ENCODE results near the gene CDH13. TPM values are rescaled to one million over a fixed set of nuclear protein-coding genes. Genes with fewer than 3 reads are reported as not detected.

Gene CDH13
- total and polyA plus RNA-seq, 12 donors = 0.86 to 30.6 (median 2.4) TPM

GRCh38 chr16:82987767-82988166, 361.0 kb downstream of the CDH13 start:
- Histone ChIP-seq H3K4me1 (replicated peaks in 1 of 2) (no peaks in the 10 kb centered on the region), H3K27me3 (no peaks in the 10 kb centered on the region), H3K36me3 (replicated peaks in 1 of 2) (no peaks in the 10 kb centered on the region), H3K4me3 (no peak overlapping the region), H3K27ac (no peak overlapping the region), H3K9me3 (replicated peaks in 1 of 3) (no peaks in the 10 kb centered on the region)
- WGBS, 4 donors = 61 to 74% (median 69%) methylated on average over 3 of the region's 3 CpGs
- TF ChIP-seq POLR2A (IDR thresholded peaks at IDR 0.05) (no peak), CTCF (IDR thresholded peaks at IDR 0.05) (no peak)
- intact Hi-C loops (cut with DNase I) = no loop called here
- DNase-seq = no peak

- intact Hi-C loops (cut with DNase I) = no loop called here
- Histone ChIP-seq H3K36me3 (replicated peaks in 1 of 2) (no peaks in the 10 kb centered on the region), H3K9me3 (replicated peaks in 1 of 3) (no peaks in the 10 kb centered on the region), H3K4me1 (replicated peaks in 1 of 2) (no peaks in the 10 kb centered on the region), H3K4me3 (no peak overlapping the region), H3K27me3 (no peaks in the 10 kb centered on the region), H3K27ac (no peak overlapping the region)
- no peak for DNase-seq
- WGBS, 4 donors = 65 to 88% (median 73%) methylated on average over 2 to 3 of the region's 3 CpGs
- TF ChIP-seq POLR2A (IDR thresholded peaks at IDR 0.05) (no peak), CTCF (IDR thresholded peaks at IDR 0.05) (no peak)
Observed at GRCh38 chr16:82990155-82990554, 363.4 kb downstream of the CDH13 start.

- DNase-seq = no peak
- Histone ChIP-seq H3K36me3 (replicated peaks in 1 of 2) (no peaks in the 10 kb centered on the region), H3K27me3 (no peaks in the 10 kb centered on the region), H3K4me1 (replicated peaks in 1 of 2) (peaks cover 8 to 11% of the 10 kb centered on the region in 2 donors), H3K27ac (no peak overlapping the region), H3K9me3 (replicated peaks in 1 of 3) (no peaks in the 10 kb centered on the region), H3K4me3 (no peak overlapping the region)
- intact Hi-C loops (cut with DNase I) = no loop called here
- TF ChIP-seq POLR2A (IDR thresholded peaks at IDR 0.05) = no peak
- TF ChIP-seq CTCF (IDR thresholded peaks at IDR 0.05) = no peak
- 63 to 81% (median 67%) methylated on average over 4 of the region's 4 CpGs for WGBS, 4 donors
Observed at GRCh38 chr16:82991410-82991809, 364.6 kb downstream of the CDH13 start.

- Histone ChIP-seq H3K4me3 (no peak overlapping the region), H3K9me3 (replicated peaks in 1 of 3) (no peaks in the 10 kb centered on the region), H3K27ac (no peak overlapping the region), H3K27me3 (no peaks in the 10 kb centered on the region), H3K4me1 (replicated peaks in 1 of 2) (peaks cover 9 to 13% of the 10 kb centered on the region in 2 donors), H3K36me3 (replicated peaks in 1 of 2) (no peaks in the 10 kb centered on the region)
- 60 to 68% (median 64%) methylated on average over 4 of the region's 4 CpGs for WGBS, 4 donors
- intact Hi-C loops (cut with DNase I) = no loop called here
- DNase-seq = no peak
- TF ChIP-seq CTCF (IDR thresholded peaks at IDR 0.05) (no peak), POLR2A (IDR thresholded peaks at IDR 0.05) (no peak)
Observed at GRCh38 chr16:82991966-82992675, 365.4 kb downstream of the CDH13 start.

Measured in adrenal gland (tissue), 12 donors.